GM12878 (cell line): ENCODE measurements around the gene TMIGD3. TPM values are rescaled to one million over a fixed set of nuclear protein-coding genes. Genes with fewer than 3 reads are reported as not detected.

Experiments used
- ATAC-seq: fragments of 200-7000 bp; cut with Tn5 transposase; 3 replicates; pipeline ENCODE4 v1.9.1; 2020; ENCODE audit warnings: mild to moderate bottlenecking, moderate library complexity
- BruUV-seq: library from RNA; stranded (reverse); fragments of 400-500 nt; replicated peaks from 2 replicates; lab custom pipeline; 2021; lab: Mats Ljungman, UMichigan
- CTCF ChIA-PET: fragments of 300-600 bp; sonication (Branson Sonifier 250); formaldehyde crosslinking; extraction: SDS; loops from one replicate; lab custom pipeline; 2021; ENCODE audit warnings: inconsistent platforms; lab: Yijun Ruan, JAX
- POLR2A ChIA-PET: fragments of 350-600 bp; formaldehyde crosslinking; extraction: SDS; loops from one replicate; lab custom pipeline; 2021; ENCODE audit warnings: inconsistent platforms; lab: Charles Lee
- RAD21 ChIA-PET: fragments of 300-600 bp; sonication (Branson Sonifier 250); formaldehyde crosslinking; loops from one replicate; lab custom pipeline; 2023; ENCODE audit warnings: antibody characterized with exemption; ENCODE audit not compliant: unreplicated experiment; lab: Charles Lee
- SMC1A ChIA-PET: fragments of 300-600 bp; sonication (Branson Sonifier 250); formaldehyde crosslinking; loops from one replicate; lab custom pipeline; 2023; ENCODE audit not compliant: unreplicated experiment, uncharacterized antibody; lab: Charles Lee
- DNase-seq: peaks from one replicate; pipeline ENCODE4 v3.0.0-alpha.2; 2011; ENCODE audit warnings: low read depth, low spot score
- FAIRE-seq: peaks from 3 replicates; lab custom pipeline; 2011; peaks lifted over from hg19 to GRCh38; lab: Jason Lieb, UNC
- H2AFZ ChIP-seq: 2 replicates; pipeline ENCODE4 v1.6.0; 2011; ENCODE audit warnings: low read depth, low read length, control low read depth; ENCODE audit not compliant: control insufficient read depth
- H3K27ac ChIP-seq: 2 replicates; pipeline ENCODE4 v1.5.1; 2011; ENCODE audit warnings: control low read depth; ENCODE audit not compliant: control insufficient read depth, insufficient read depth
- H3K27me3 ChIP-seq, 2 experiments: replicated peaks in 1 of 2; 2 replicates each; pipeline versions ENCODE4 v1.6.0 to v1.6.1; 2011; ENCODE audit warnings: low read length in 1 of 2; ENCODE audit not compliant: control insufficient read depth in 2 of 2, insufficient read depth in 2 of 2
- H3K36me3 ChIP-seq, 2 experiments: 2 replicates each; pipeline ENCODE4 v1.5.1; 2011; ENCODE audit warnings: low read length in 1 of 2; ENCODE audit not compliant: control insufficient read depth in 2 of 2, insufficient read depth in 2 of 2
- H3K4me1 ChIP-seq: 2 replicates; pipeline ENCODE4 v1.6.1; 2011; ENCODE audit warnings: mild to moderate bottlenecking, low read length, moderate library complexity, mixed read lengths; ENCODE audit not compliant: control insufficient read depth, insufficient read depth
- H3K4me2 ChIP-seq: 2 replicates; pipeline ENCODE4 v1.6.0; 2011; ENCODE audit warnings: control low read depth; ENCODE audit not compliant: control insufficient read depth, insufficient read depth
- H3K4me3 ChIP-seq: fragments of 200-600 bp; sonication (generic); 2 replicates; pipeline ENCODE4 v1.5.1; 2016
- H3K79me2 ChIP-seq: 2 replicates; pipeline ENCODE4 v1.6.0; 2011; ENCODE audit warnings: low read length; ENCODE audit not compliant: control insufficient read depth, insufficient read depth
- H3K9ac ChIP-seq: 2 replicates; pipeline ENCODE4 v1.8.0; 2011; ENCODE audit warnings: low read length, control low read depth, mixed read lengths; ENCODE audit not compliant: control insufficient read depth, insufficient read depth
- H3K9me3 ChIP-seq: replicated peaks from 3 replicates; pipeline ENCODE4 v1.5.1; 2011; ENCODE audit warnings: mild to moderate bottlenecking, low read length; ENCODE audit not compliant: control insufficient read depth, insufficient read depth
- H4K20me1 ChIP-seq: 2 replicates; pipeline ENCODE4 v1.6.0; 2011; ENCODE audit not compliant: control insufficient read depth, insufficient read depth
- CUX1 ChIP-seq: IDR thresholded peaks from 2 replicates; pipeline ENCODE4 v1.6.1; 2012; ENCODE audit warnings: improper control_type of control experiment, low read depth, low read length; ENCODE audit not compliant: insufficient replicate concordance
- EZH2 ChIP-seq: IDR thresholded peaks from 2 replicates; pipeline ENCODE4 v1.6.1; 2012; ENCODE audit warnings: low read depth, mild to moderate bottlenecking, control low read depth, inconsistent platforms, low read length, borderline replicate concordance; ENCODE audit not compliant: control insufficient read depth
- HCFC1 ChIP-seq: fragments of 150-350 bp; IDR thresholded peaks from 2 replicates; pipeline ENCODE4 v1.6.1; 2014; ENCODE audit warnings: low read length
- KLF5 ChIP-seq: fragments of 450-650 bp; IDR thresholded peaks from 2 replicates; pipeline ENCODE4 v1.6.1; 2014; ENCODE audit warnings: mild to moderate bottlenecking; ENCODE audit not compliant: partially characterized antibody
- MTA2 ChIP-seq: fragments of 450-650 bp; IDR thresholded peaks from 2 replicates; pipeline ENCODE4 v1.6.1; 2016; ENCODE audit warnings: low read depth, mild to moderate bottlenecking, moderate library complexity
- NR2F1 ChIP-seq: fragments of 450-650 bp; conservative IDR thresholded peaks from 2 replicates; pipeline ENCODE4 v1.6.1; 2017; ENCODE audit warnings: mild to moderate bottlenecking
- PAX8 ChIP-seq: fragments of 450-650 bp; IDR thresholded peaks from 2 replicates; pipeline ENCODE4 v1.6.1; 2017; ENCODE audit warnings: mild to moderate bottlenecking, moderate library complexity
- SMAD5 ChIP-seq: IDR thresholded peaks from 2 replicates; pipeline ENCODE4 v1.6.1; 2016; ENCODE audit warnings: antibody characterized with exemption, low read depth
- SREBF2 ChIP-seq: IDR thresholded peaks from 2 replicates; pipeline ENCODE4 v1.6.1; 2012; ENCODE audit warnings: mild to moderate bottlenecking, low read length
- SRF ChIP-seq, 2 experiments: IDR thresholded peaks; 2 replicates each; pipeline ENCODE4 v1.6.1; 2011; ENCODE audit warnings: low read depth in 2 of 2, low read length in 2 of 2, mild to moderate bottlenecking in 1 of 2, moderate library complexity in 1 of 2
- SUPT20H ChIP-seq: IDR thresholded peaks from 2 replicates; pipeline ENCODE4 v1.6.1; 2011; ENCODE audit warnings: low read depth, mild to moderate bottlenecking, low read length, moderate library complexity, borderline replicate concordance; ENCODE audit not compliant: control insufficient read depth
- WRNIP1 ChIP-seq: IDR thresholded peaks from 2 replicates; pipeline ENCODE4 v1.6.1; 2011; ENCODE audit warnings: low read depth, low read length, improper control_type of control experiment, borderline replicate concordance
- ZNF592 ChIP-seq: fragments of 450-650 bp; IDR thresholded peaks from 2 replicates; pipeline ENCODE4 v1.6.1; 2017; ENCODE audit warnings: mild to moderate bottlenecking, moderate library complexity
- ZNF622 ChIP-seq: fragments of 450-650 bp; IDR thresholded peaks from 2 replicates; pipeline ENCODE4 v1.6.1; 2017; ENCODE audit warnings: mild to moderate bottlenecking, inconsistent platforms
- WGBS: methylation state at CpG from one replicate; pipeline ENCODE4 v1.1.6; 2016; ENCODE audit warnings: low lambda C conversion rate; ENCODE audit not compliant: insufficient replicate concordance, insufficient coverage; ENCODE audit errors: missing lambda C conversion rate; 5-methylcytosine and 5-hydroxymethylcytosine counted together
- in situ Hi-C: fragments of 300-500 bp; cut with MboI; formaldehyde crosslinking; loops from 9 replicates; pipeline ENCODE4 v1.14.3; 2018; ENCODE audit warnings: mixed read lengths
- intact Hi-C: fragments of 100-400 bp; cut with micrococcal nuclease; formaldehyde crosslinking; loops from one replicate; pipeline ENCODE4 v1.14.2; 2022; ENCODE audit not compliant: unreplicated experiment
- polyA plus RNA-seq, 11 experiments: library from polyadenylated mRNA; depleted of rRNA in 4 of 11; unstranded in 6 of 11; stranded (reverse) in 5 of 11; fragments of >200 nt; fragmentation: Nextera tagmentation in 4 of 11; fragmentation: Illumina TruSeq in 1 of 11; extraction: Ambion mirVana in 4 of 11; extraction: Trizol in 1 of 11; gene quantifications; 1 replicate in 1 of 11; 2 replicates in 10 of 11; pipeline versions ENCODE4 v1.2.1 to v1.2.3, GENCODE V29; 2011 to 2016; ENCODE audit warnings: inconsistent platforms in 2 of 11, missing spikeins in 2 of 11, low read depth in 1 of 11
- total RNA-seq, 4 experiments: library from RNA; depleted of rRNA in 3 of 4; stranded (reverse); fragments of >200 nt in 3 of 4; fragmentation: Illumina TruSeq in 1 of 4; extraction: Trizol in 1 of 4; gene quantifications; 2 replicates each; pipeline versions ENCODE4 v1.2.1 to v1.2.3, GENCODE V29; 2013 to 2021

The TMIGD3 gene
- total and polyA plus RNA-seq, 10 of the 15 experiments (the other 5 are each of a cell fraction or from before 2014, with no cell fraction given), result 0.17 TPM; not detected in 9

- no peak overlapping the region for H3K9ac ChIP-seq
- ChIA-PET RAD21 (interaction anchor here (1.3 kb wide), 1 partner anchor 14 kb away, joined by 3 read pairs; no protein-coding TSS in a partner anchor), SMC1A (interaction anchor here (0.6 to 2.3 kb wide), 10 partner anchors 9 to 305 kb away, joined by 3 to 8 read pairs (median 4); no protein-coding TSS in a partner anchor), CTCF (interaction anchor here (0.8 to 1.9 kb wide), 5 partner anchors 13 to 307 kb away, joined by 3 to 5 read pairs (median 4); no protein-coding TSS in a partner anchor), POLR2A (interaction anchor here (0.5 to 0.7 kb wide), 2 partner anchors 1142 to 1508 kb away, joined by 3 read pairs; no protein-coding TSS in a partner anchor)
- WGBS, result 93% methylated on average over 4 of the region's 4 CpGs
- H3K4me2 ChIP-seq, result no peak overlapping the region
- H3K4me3 ChIP-seq, result no peak overlapping the region
- no peaks in the 10 kb centered on the region for H3K4me1 ChIP-seq
- no peak overlapping the region for H2AFZ ChIP-seq
- H3K27me3 ChIP-seq, result no peaks in the 10 kb centered on the region
- H3K27ac ChIP-seq, result no peak overlapping the region
- no peaks in the 10 kb centered on the region for H3K9me3 ChIP-seq
- ATAC-seq, result no peak
- in situ Hi-C loops (no loop called here), intact Hi-C loops (no loop called here)
- no peaks in the 10 kb centered on the region for H4K20me1 ChIP-seq
- FAIRE-seq, result no peak
- BruUV-seq, result no TSS peak
- DNase-seq, result no peak
- H3K36me3 ChIP-seq, result peaks cover 4 to 24% of the 10 kb centered on the region in 2 experiments; a peak in 3 of 4 replicates
- no peaks in the 10 kb centered on the region for H3K79me2 ChIP-seq
- TF ChIP-seq ZNF622 (no peak), SREBF2 (no peak), ZNF592 (no peak), NR2F1 (no peak), WRNIP1 (no peak), EZH2 (no peak), KLF5 (no peak), SUPT20H (no peak), CUX1 (no peak), PAX8 (no peak), SMAD5 (no peak), SRF (IDR thresholded peaks at IDR 0.05; ENCODE audit: low read depth in 2 of 2, low read length in 2 of 2) (no peak), HCFC1 (no peak), MTA2 (no peak)
These were observed 40.9 kb downstream of the TMIGD3 start for GRCh38 chr1:111462370-111463028.
